Measurements from ENCODE around the gene GPS1.

The GPS1 gene

GRCh38 chr17:82028966-82029365 lies 22.7 kb upstream of the GPS1 start:
- no peak for TF ChIP-seq CTCF (IDR thresholded peaks at IDR 0.05; ENCODE audit: extremely low read depth, insufficient read depth, missing control alignments)
- in situ Hi-C loops (cut with MboI; ENCODE audit: low pct_unique_long_range_greater_than_20kb, low sequenced_read_pairs, unreplicated experiment), result no loop called here
- DNase-seq (ENCODE audit: low spot score), result no peak

GRCh38 chr17:82029391-82029790 lies 22.3 kb upstream of the GPS1 start:
- TF ChIP-seq CTCF (IDR thresholded peaks at IDR 0.05; ENCODE audit: extremely low read depth, insufficient read depth, missing control alignments), result no peak
- in situ Hi-C loops (cut with MboI; ENCODE audit: low pct_unique_long_range_greater_than_20kb, low sequenced_read_pairs, unreplicated experiment), result no loop called here
- no peak for DNase-seq (ENCODE audit: low spot score)

- TF ChIP-seq CTCF (IDR thresholded peaks at IDR 0.05; ENCODE audit: extremely low read depth, insufficient read depth, missing control alignments), result no peak
- in situ Hi-C loops (cut with MboI; ENCODE audit: low pct_unique_long_range_greater_than_20kb, low sequenced_read_pairs, unreplicated experiment), result loop anchor here (10.0 kb wide), 1 partner anchor 135 kb away; no protein-coding TSS in a partner anchor
- DNase-seq (ENCODE audit: low spot score), result no peak
Measured at GRCh38 chr17:82029990-82030469, 21.7 kb upstream of the GPS1 start.

GRCh38 chr17:82030470-82031302 lies 21.0 kb upstream of the GPS1 start:
- peak; percentile 89 for DNase-seq (ENCODE audit: low spot score)
- in situ Hi-C loops (cut with MboI; ENCODE audit: low pct_unique_long_range_greater_than_20kb, low sequenced_read_pairs, unreplicated experiment), result loop anchor here (10.0 kb wide), 1 partner anchor 134 kb away; no protein-coding TSS in a partner anchor
- peak; percentile 99 for TF ChIP-seq CTCF (IDR thresholded peaks at IDR 0.05; ENCODE audit: extremely low read depth, insufficient read depth, missing control alignments)

- peak; percentile 86 for DNase-seq (ENCODE audit: low spot score)
- no peak for TF ChIP-seq CTCF (IDR thresholded peaks at IDR 0.05; ENCODE audit: extremely low read depth, insufficient read depth, missing control alignments)
- in situ Hi-C loops (cut with MboI; ENCODE audit: low pct_unique_long_range_greater_than_20kb, low sequenced_read_pairs, unreplicated experiment), result loop anchor here (10.0 kb wide), 1 partner anchor 133 kb away; no protein-coding TSS in a partner anchor
Measured at GRCh38 chr17:82031303-82031884, 20.3 kb upstream of the GPS1 start, which contains the start of gene RAC3. Gene RAC3 (plus strand): TSS chr17:82031678. CDS start chr17:82031762, 84 bp downstream.

- peak; percentile 71 for DNase-seq (ENCODE audit: low spot score)
- in situ Hi-C loops (cut with MboI; ENCODE audit: low pct_unique_long_range_greater_than_20kb, low sequenced_read_pairs, unreplicated experiment), result loop anchor here (10.0 kb wide), 1 partner anchor 133 kb away; no protein-coding TSS in a partner anchor
- TF ChIP-seq CTCF (IDR thresholded peaks at IDR 0.05; ENCODE audit: extremely low read depth, insufficient read depth, missing control alignments), result no peak
Measured at GRCh38 chr17:82031885-82032627, 19.6 kb upstream of the GPS1 start.
